HepG2 (cell line): ENCODE results near the gene BCAS1. TPM values are rescaled to one million over a fixed set of nuclear protein-coding genes. Genes with fewer than 3 reads are reported as not detected.

ENCODE experiments used
- ATAC-seq: fragments of 200-7000 bp; cut with Tn5 transposase; 3 replicates; pipeline ENCODE4 v1.9.1; 2020; ENCODE audit warnings: mild to moderate bottlenecking, moderate library complexity
- BruUV-seq: library from RNA; stranded (reverse); fragments of 400-500 nt; replicated peaks from 2 replicates; lab custom pipeline; 2021; lab: Mats Ljungman, UMichigan
- CTCF ChIA-PET: fragments of 300-600 bp; formaldehyde crosslinking; extraction: SDS; loops from one replicate; lab custom pipeline; 2021; ENCODE audit warnings: low total read pairs, inconsistent platforms, low intra/inter-chr PET ratio; lab: Yijun Ruan, JAX
- POLR2A ChIA-PET: fragments of 350-600 bp; sonication (Branson Sonifier 250); formaldehyde crosslinking; loops from one replicate; lab custom pipeline; 2020; ENCODE audit warnings: antibody characterized with exemption, inconsistent platforms; lab: Yijun Ruan, JAX
- DNase-seq: peaks from one replicate; pipeline ENCODE4 v3.0.0-alpha.2; 2015; ENCODE audit warnings: low spot score
- FAIRE-seq: peaks from 3 replicates; lab custom pipeline; 2011; peaks lifted over from hg19 to GRCh38; lab: Jason Lieb, UNC
- H2AFZ ChIP-seq: one replicate; pipeline ENCODE4 v1.6.1; 2011; ENCODE audit warnings: low read length, inconsistent platforms
- H3K27ac ChIP-seq: fragments of 300-600 bp; 3 replicates; pipeline ENCODE4 v1.8.0; 2011; ENCODE audit warnings: mixed run types, mild to moderate bottlenecking, mixed read lengths, low read length, inconsistent platforms; ENCODE audit not compliant: insufficient read depth; ENCODE audit errors: extremely low read length
- H3K27me3 ChIP-seq, 2 experiments: fragments of 200-600 bp in 1 of 2; 2 replicates in 1 of 2; 3 replicates in 1 of 2; pipeline versions ENCODE4 v1.6.0 to v1.8.0; 2011; ENCODE audit warnings: low read length in 2 of 2, mild to moderate bottlenecking in 2 of 2, moderate library complexity in 2 of 2, inconsistent platforms in 1 of 2; ENCODE audit not compliant: insufficient read depth in 2 of 2, control insufficient read depth in 1 of 2
- H3K36me3 ChIP-seq, 2 experiments: fragments of 200-600 bp in 1 of 2; replicated peaks in 1 of 2; 2 replicates in 1 of 2; 3 replicates in 1 of 2; pipeline versions ENCODE4 v1.5.1 to v1.8.0; 2011; ENCODE audit warnings: low read length in 2 of 2, inconsistent platforms in 1 of 2; ENCODE audit not compliant: insufficient read depth in 2 of 2, control insufficient read depth in 1 of 2
- H3K4me1 ChIP-seq: 2 replicates; pipeline ENCODE4 v1.5.1; 2012; ENCODE audit warnings: low read length, inconsistent platforms; ENCODE audit not compliant: insufficient read depth
- H3K4me2 ChIP-seq: 2 replicates; pipeline ENCODE4 v1.6.0; 2011; ENCODE audit warnings: low read depth, low read length, inconsistent platforms
- H3K4me3 ChIP-seq, 3 experiments: fragments of 200-600 bp in 1 of 3; sonication (generic), shearing (Covaris generic) in 1 of 3; replicated peaks in 1 of 3; 2 replicates each; pipeline ENCODE4 v1.5.1; 2011 to 2016; ENCODE audit warnings: low read length in 3 of 3, inconsistent platforms in 2 of 3, low read depth in 2 of 3, mild to moderate bottlenecking in 2 of 3, control low read depth in 1 of 3, mixed read lengths in 1 of 3; ENCODE audit not compliant: insufficient read depth in 1 of 3
- H3K79me2 ChIP-seq: one replicate; pipeline ENCODE4 v1.6.1; 2011; ENCODE audit warnings: low read length, inconsistent platforms; ENCODE audit not compliant: insufficient read depth
- H3K9ac ChIP-seq: 2 replicates; pipeline ENCODE4 v1.6.0; 2011; ENCODE audit warnings: mild to moderate bottlenecking, low read depth, low read length, inconsistent platforms; ENCODE audit not compliant: insufficient read depth
- H3K9me3 ChIP-seq: 2 replicates; pipeline ENCODE4 v1.5.1; 2012; ENCODE audit warnings: mild to moderate bottlenecking, low read length
- H4K20me1 ChIP-seq: 2 replicates; pipeline ENCODE4 v1.6.0; 2011; ENCODE audit warnings: inconsistent platforms, mild to moderate bottlenecking, low read length, moderate library complexity; ENCODE audit not compliant: insufficient read depth
- AGO2 ChIP-seq: fragments of 200-400 bp; formaldehyde crosslinking; optimal IDR thresholded peaks from 2 replicates; pipeline ENCODE3; 2017; ENCODE audit warnings: mild to moderate bottlenecking, low read depth, low read length, moderate library complexity
- DR1 ChIP-seq: sonication (generic); formaldehyde crosslinking; IDR thresholded peaks from 2 replicates; pipeline ENCODE4 v1.8.0; 2021; ENCODE audit warnings: mild to moderate bottlenecking, missing genetic modification reagents, inconsistent platforms
- EHMT2 ChIP-seq: fragments of 200-600 bp; sonication (generic); IDR thresholded peaks from 2 replicates; pipeline ENCODE4 v1.7.0; 2017; ENCODE audit warnings: antibody characterized with exemption, low read depth, low read length, borderline replicate concordance
- GLMP ChIP-seq: sonication (generic); formaldehyde crosslinking; IDR thresholded peaks from 2 replicates; pipeline ENCODE4 v1.9.0; 2021; ENCODE audit warnings: missing genetic modification reagents, mild to moderate bottlenecking, borderline replicate concordance
- MED8 ChIP-seq: sonication (generic); formaldehyde crosslinking; IDR thresholded peaks from 2 replicates; pipeline ENCODE4 v1.8.1; 2023; ENCODE audit warnings: mild to moderate bottlenecking, missing genetic modification reagents; ENCODE audit not compliant: insufficient replicate concordance
- MEF2D ChIP-seq: sonication (generic); formaldehyde crosslinking; IDR thresholded peaks from 2 replicates; pipeline ENCODE4 v1.5.1; 2020; ENCODE audit warnings: mild to moderate bottlenecking, missing genetic modification reagents
- NKX3-1 ChIP-seq: sonication (generic); formaldehyde crosslinking; IDR thresholded peaks from 2 replicates; pipeline ENCODE4 v1.5.0; 2020; ENCODE audit warnings: missing genetic modification reagents
- PLSCR1 ChIP-seq: sonication (generic); formaldehyde crosslinking; IDR thresholded peaks from 2 replicates; pipeline ENCODE4 v1.5.0; 2020; ENCODE audit warnings: missing genetic modification reagents, mild to moderate bottlenecking, borderline replicate concordance
- ZFP62 ChIP-seq: sonication (generic); formaldehyde crosslinking; IDR thresholded peaks from 2 replicates; pipeline ENCODE4 v1.4.0; 2020; ENCODE audit warnings: missing genetic modification reagents
- ZGPAT ChIP-seq: IDR thresholded peaks from 2 replicates; pipeline ENCODE4 v1.6.1; 2016; ENCODE audit warnings: mild to moderate bottlenecking
- ZKSCAN5 ChIP-seq: sonication (generic); formaldehyde crosslinking; IDR thresholded peaks from 2 replicates; pipeline ENCODE4 v1.5.1; 2020; ENCODE audit warnings: mild to moderate bottlenecking, missing genetic modification reagents
- ZNF569 ChIP-seq: sonication (generic); formaldehyde crosslinking; IDR thresholded peaks from 2 replicates; pipeline ENCODE4 v1.5.0; 2020; ENCODE audit warnings: mild to moderate bottlenecking, missing genetic modification reagents, moderate library complexity, borderline replicate concordance
- ZSCAN9 ChIP-seq: IDR thresholded peaks from 2 replicates; pipeline ENCODE4 v1.6.1; 2016; ENCODE audit warnings: borderline replicate concordance
- WGBS: methylation state at CpG from one replicate; pipeline ENCODE4 v1.1.6; 2017; ENCODE audit warnings: low lambda C conversion rate; 5-methylcytosine and 5-hydroxymethylcytosine counted together
- in situ Hi-C: cut with HindIII; loops from 2 replicates; pipeline ENCODE4 v1.10.0; 2017; ENCODE audit warnings: low pct_unique_long_range_greater_than_20kb; ENCODE audit not compliant: extremely low pct_ligation_motif_present
- intact Hi-C: fragments of 100-400 bp; cut with micrococcal nuclease; formaldehyde crosslinking; loops from one replicate; pipeline ENCODE4 v1.10.0; 2022; ENCODE audit not compliant: unreplicated experiment
- polyA plus RNA-seq, 8 experiments: library from polyadenylated mRNA; depleted of rRNA in 3 of 8; stranded (reverse) in 7 of 8; unstranded in 1 of 8; fragments of >200 nt; fragmentation: Illumina TruSeq in 4 of 8; extraction: Trizol in 4 of 8; gene quantifications; 2 replicates each; pipeline versions ENCODE4 v1.2.1 to v1.2.3, GENCODE V29; 2011 to 2016; ENCODE audit warnings: low read depth in 4 of 8, missing spikeins in 1 of 8, mixed read lengths in 1 of 8; ENCODE audit not compliant: insufficient read depth in 1 of 8
- total RNA-seq, 5 experiments: library from RNA; depleted of rRNA; stranded (reverse); fragments of >200 nt; fragmentation: Illumina TruSeq; extraction: Trizol; gene quantifications; 2 replicates each; pipeline ENCODE4 v1.2.3, GENCODE V29; 2016; ENCODE audit warnings: low read depth in 1 of 5
- TF ChIP-seq, protein P1 (sequence below): sonication (generic); formaldehyde crosslinking; IDR thresholded peaks from 2 replicates; pipeline ENCODE4 v1.5.0; 2020; ENCODE audit warnings: missing genetic modification reagents
- TF ChIP-seq, protein P2 (sequence below): sonication (generic); formaldehyde crosslinking; IDR thresholded peaks from 2 replicates; pipeline ENCODE4 v1.4.0; 2020; ENCODE audit warnings: missing genetic modification reagents

The BCAS1 gene
- total and polyA plus RNA-seq, 2 of the 13 experiments (the other 11 are each of a cell fraction or from before 2014, with no cell fraction given): 0.55 to 0.91 TPM

GRCh38 chr20:53995949-53996348 is 74.4 kb downstream of the BCAS1 start (continued):
- no peak for TF ChIP-seq PLSCR1 (CRISPR knock-in tag)
- TF ChIP-seq, all 625 proteins: peak for 0

- 82% methylated on average over 7 of the region's 7 CpGs for WGBS
- no peaks in the 10 kb centered on the region for H3K36me3 ChIP-seq
- no peaks in the 10 kb centered on the region for H4K20me1 ChIP-seq
- H3K4me2 ChIP-seq: no peak overlapping the region
- BruUV-seq: no TSS peak
- ChIA-PET CTCF (no interaction called here), POLR2A (no interaction called here)
- H3K27ac ChIP-seq: no peak overlapping the region
- H3K9ac ChIP-seq: no peak overlapping the region
- no peaks in the 10 kb centered on the region for H3K4me1 ChIP-seq
- DNase-seq (no peak), FAIRE-seq (no peak), ATAC-seq (no peak)
- no peak overlapping the region for H3K4me3 ChIP-seq
- no peaks in the 10 kb centered on the region for H3K79me2 ChIP-seq
- H2AFZ ChIP-seq: no peak overlapping the region
- intact Hi-C loops: no loop called here
- in situ Hi-C loops: no loop called here
- no peaks in the 10 kb centered on the region for H3K27me3 ChIP-seq
- H3K9me3 ChIP-seq: no peaks in the 10 kb centered on the region
- TF ChIP-seq ZNF569 (no peak), EHMT2 (no peak), NKX3-1 (CRISPR knock-in tag) (no peak), MED8 (CRISPR knock-in tag) (no peak), DR1 (CRISPR knock-in tag) (no peak), MEF2D (CRISPR knock-in tag) (no peak), ZSCAN9 (CRISPR knock-in tag) (no peak), ZGPAT (CRISPR knock-in tag) (no peak), GLMP (CRISPR knock-in tag) (no peak), AGO2 (no peak), ZFP62 (CRISPR knock-in tag) (no peak), ZKSCAN5 (CRISPR knock-in tag) (no peak)
- TF ChIP-seq, protein P1, sequence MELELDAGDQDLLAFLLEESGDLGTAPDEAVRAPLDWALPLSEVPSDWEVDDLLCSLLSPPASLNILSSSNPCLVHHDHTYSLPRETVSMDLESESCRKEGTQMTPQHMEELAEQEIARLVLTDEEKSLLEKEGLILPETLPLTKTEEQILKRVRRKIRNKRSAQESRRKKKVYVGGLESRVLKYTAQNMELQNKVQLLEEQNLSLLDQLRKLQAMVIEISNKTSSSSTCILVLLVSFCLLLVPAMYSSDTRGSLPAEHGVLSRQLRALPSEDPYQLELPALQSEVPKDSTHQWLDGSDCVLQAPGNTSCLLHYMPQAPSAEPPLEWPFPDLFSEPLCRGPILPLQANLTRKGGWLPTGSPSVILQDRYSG (CRISPR knock-in tag): no peak
- TF ChIP-seq, protein P2, sequence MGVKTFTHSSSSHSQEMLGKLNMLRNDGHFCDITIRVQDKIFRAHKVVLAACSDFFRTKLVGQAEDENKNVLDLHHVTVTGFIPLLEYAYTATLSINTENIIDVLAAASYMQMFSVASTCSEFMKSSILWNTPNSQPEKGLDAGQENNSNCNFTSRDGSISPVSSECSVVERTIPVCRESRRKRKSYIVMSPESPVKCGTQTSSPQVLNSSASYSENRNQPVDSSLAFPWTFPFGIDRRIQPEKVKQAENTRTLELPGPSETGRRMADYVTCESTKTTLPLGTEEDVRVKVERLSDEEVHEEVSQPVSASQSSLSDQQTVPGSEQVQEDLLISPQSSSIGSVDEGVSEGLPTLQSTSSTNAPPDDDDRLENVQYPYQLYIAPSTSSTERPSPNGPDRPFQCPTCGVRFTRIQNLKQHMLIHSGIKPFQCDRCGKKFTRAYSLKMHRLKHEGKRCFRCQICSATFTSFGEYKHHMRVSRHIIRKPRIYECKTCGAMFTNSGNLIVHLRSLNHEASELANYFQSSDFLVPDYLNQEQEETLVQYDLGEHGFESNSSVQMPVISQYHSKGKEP (CRISPR knock-in tag): no peak
These were observed 76.3 kb downstream of the BCAS1 start for GRCh38 chr20:53994088-53994487.
